NCI-H146 treated with DMSO at 0.1 percent for 48 hours (cell line): ENCODE data around the gene DNM1.

Experiments
- DNase-seq: peaks from one replicate; lab custom pipeline; 2025; ENCODE audit not compliant: unreplicated experiment; lab: John Stamatoyannopoulos, UW

The DNM1 gene

GRCh38 chr9:128203024-128203706, at the start of gene DNM1:
TSS of gene DNM1 (plus strand) at chr9:128203379. CDS start at chr9:128203471, 92 bp downstream.
- DNase-seq: peak; percentile 10

- DNase-seq: no peak
These were observed 49.1 kb upstream of the DNM1 start for GRCh38 chr9:128153947-128154695.

- no peak for DNase-seq
These were observed 47.3 kb upstream of the DNM1 start for GRCh38 chr9:128155736-128156500.

GRCh38 chr9:128159522-128159783, 43.7 kb upstream of the DNM1 start:
- DNase-seq: no peak

- peak; percentile 60 for DNase-seq
These were observed 43.2 kb upstream of the DNM1 start, which contains the start of gene BBLN for GRCh38 chr9:128159784-128160602. TSS of gene BBLN (plus strand) at chr9:128160265. CDS start at chr9:128160408, 143 bp downstream.

- DNase-seq: no peak
These were observed 42.6 kb upstream of the DNM1 start for GRCh38 chr9:128160603-128160987.

- DNase-seq: no peak
These were observed 41.8 kb upstream of the DNM1 start for GRCh38 chr9:128161215-128161902.

GRCh38 chr9:128162215-128163026, 40.8 kb upstream of the DNM1 start:
- no peak for DNase-seq

- DNase-seq: no peak
These were observed 40.1 kb upstream of the DNM1 start for GRCh38 chr9:128163027-128163515.

- DNase-seq: no peak
These were observed 39.5 kb upstream of the DNM1 start for GRCh38 chr9:128163523-128164306.

GRCh38 chr9:128164307-128164885, 38.8 kb upstream of the DNM1 start:
- no peak for DNase-seq

- DNase-seq: no peak
These were observed 37.0 kb upstream of the DNM1 start for GRCh38 chr9:128166169-128166568.

GRCh38 chr9:128167209-128167608, 36.0 kb upstream of the DNM1 start:
- no peak for DNase-seq

- DNase-seq: no peak
These were observed 34.4 kb upstream of the DNM1 start for GRCh38 chr9:128168731-128169308.

GRCh38 chr9:128169492-128169891, 33.7 kb upstream of the DNM1 start:
- DNase-seq: no peak

- DNase-seq: no peak
These were observed 33.3 kb upstream of the DNM1 start for GRCh38 chr9:128169925-128170324.

GRCh38 chr9:128174062-128174461, 29.1 kb upstream of the DNM1 start:
- DNase-seq: no peak

- DNase-seq: no peak
These were observed 28.0 kb upstream of the DNM1 start for GRCh38 chr9:128175102-128175563.
